DMS79 (cell line): Measurements from ENCODE around the gene AZU1.

Source experiments
- DNase-seq: peaks from one replicate; lab custom pipeline; 2025; lab: John Stamatoyannopoulos, UW

Gene AZU1

GRCh38 chr19:827710-828321, at the start of gene AZU1:
Gene AZU1 (plus strand): TSS chr19:827837. CDS start chr19:827847, 10 bp downstream.
- no peak for DNase-seq

GRCh38 chr19:778910-779653, 48.6 kb upstream of the AZU1 start:
- no peak for DNase-seq

- DNase-seq = no peak
Observed at GRCh38 chr19:780935-781334, 46.7 kb upstream of the AZU1 start.

- no peak for DNase-seq
Observed at GRCh38 chr19:781800-782184, 45.8 kb upstream of the AZU1 start.

GRCh38 chr19:782185-782877, 45.3 kb upstream of the AZU1 start:
- no peak for DNase-seq

- DNase-seq = no peak
Observed at GRCh38 chr19:782878-783668, 44.6 kb upstream of the AZU1 start.

GRCh38 chr19:784541-784940, 43.1 kb upstream of the AZU1 start:
- DNase-seq = no peak

GRCh38 chr19:787536-787935, 40.1 kb upstream of the AZU1 start:
- no peak for DNase-seq

- no peak for DNase-seq
Observed at GRCh38 chr19:788686-788982, 39.0 kb upstream of the AZU1 start.

- no peak for DNase-seq
Observed at GRCh38 chr19:788983-789700, 38.5 kb upstream of the AZU1 start.

- DNase-seq = no peak
Observed at GRCh38 chr19:789701-790060, 38.0 kb upstream of the AZU1 start.

- no peak for DNase-seq
Observed at GRCh38 chr19:791007-791566, 36.5 kb upstream of the AZU1 start.

GRCh38 chr19:791567-792305, 35.9 kb upstream of the AZU1 start:
- no peak for DNase-seq

GRCh38 chr19:792306-792885, 35.2 kb upstream of the AZU1 start:
- no peak for DNase-seq

GRCh38 chr19:793806-794205, 33.8 kb upstream of the AZU1 start:
- no peak for DNase-seq

- DNase-seq = no peak
Observed at GRCh38 chr19:795073-795611, 32.5 kb upstream of the AZU1 start.

- DNase-seq = no peak
Observed at GRCh38 chr19:795691-796581, 31.7 kb upstream of the AZU1 start.

GRCh38 chr19:796692-797527, 30.7 kb upstream of the AZU1 start, which contains the start of gene PTBP1:
Gene PTBP1 (plus strand): TSS chr19:797452. CDS start chr19:797498, 46 bp downstream.
- peak; percentile 100 for DNase-seq
